Neural cell (in vitro differentiated cells): ENCODE results near the gene ARHGAP9. TPM values are rescaled to one million over a fixed set of nuclear protein-coding genes. Genes with fewer than 3 reads are reported as not detected.

Experiments
- H2AFZ ChIP-seq: fragments of 200-600, 300-800 bp; sonication (generic), shearing (Covaris generic); 2 replicates; pipeline ENCODE4 v1.6.0; 2014; ENCODE audit warnings: low read depth, mild to moderate bottlenecking, antibody characterized with exemption, low read length, moderate library complexity
- H3F3A ChIP-seq: fragments of 200-600 bp; shearing (Covaris generic); 2 replicates; pipeline ENCODE4 v1.6.1; 2016; ENCODE audit warnings: mild to moderate bottlenecking, moderate library complexity, mixed read lengths, antibody characterized with exemption, low read length; ENCODE audit not compliant: insufficient read depth, poor library complexity, severe bottlenecking
- H3K27ac ChIP-seq: fragments of 200-600, 300-800 bp; sonication (generic), shearing (Covaris generic); 2 replicates; pipeline ENCODE4 v1.5.1; 2014; ENCODE audit warnings: mild to moderate bottlenecking, low read length, moderate library complexity
- H3K27me3 ChIP-seq: fragments of 300-800, 200-600 bp; sonication (generic), shearing (Covaris generic); 2 replicates; pipeline ENCODE4 v1.6.0; 2014; ENCODE audit warnings: mild to moderate bottlenecking, low read depth, low read length, moderate library complexity; ENCODE audit not compliant: insufficient read depth
- H3K36me3 ChIP-seq: fragments of 300-800, 200-600 bp; sonication (generic), shearing (Covaris generic); 2 replicates; pipeline ENCODE4 v1.5.1; 2014; ENCODE audit warnings: mild to moderate bottlenecking, antibody characterized with exemption, low read length, moderate library complexity; ENCODE audit not compliant: insufficient read depth
- H3K4me2 ChIP-seq: fragments of 300-800, 200-600 bp; sonication (generic), shearing (Covaris generic); 2 replicates; pipeline ENCODE4 v1.6.0; 2014; ENCODE audit warnings: mild to moderate bottlenecking, low read length
- H3K4me3 ChIP-seq: fragments of 300-800, 200-600 bp; sonication (generic), shearing (Covaris generic); 2 replicates; pipeline ENCODE4 v1.5.1; 2014; ENCODE audit warnings: mild to moderate bottlenecking, low read length, moderate library complexity
- H3K79me2 ChIP-seq: fragments of 200-600 bp; shearing (Covaris generic); replicated peaks from 2 replicates; pipeline ENCODE4 v1.6.0; 2014; ENCODE audit warnings: mild to moderate bottlenecking, low read length, moderate library complexity; ENCODE audit not compliant: insufficient read depth
- H3K9ac ChIP-seq: fragments of 300-800, 200-600 bp; sonication (generic), shearing (Covaris generic); 2 replicates; pipeline ENCODE4 v1.6.1; 2016; ENCODE audit warnings: mild to moderate bottlenecking, low read length, mixed read lengths
- H3K9me2 ChIP-seq: fragments of 200-600 bp; shearing (Covaris generic); 2 replicates; pipeline ENCODE4 v1.6.1; 2016; ENCODE audit warnings: mild to moderate bottlenecking, low read length, mixed read lengths; ENCODE audit not compliant: insufficient read depth
- H3K9me3 ChIP-seq: fragments of 200-600, 300-800 bp; sonication (generic), shearing (Covaris generic); 2 replicates; pipeline ENCODE4 v1.6.1; 2016; ENCODE audit warnings: mild to moderate bottlenecking, mixed run types, low read length, moderate library complexity, mixed read lengths
- H4K20me1 ChIP-seq: fragments of 200-600 bp; shearing (Covaris generic); 2 replicates; pipeline ENCODE4 v1.6.1; 2016; ENCODE audit warnings: mild to moderate bottlenecking, mixed run types; ENCODE audit not compliant: insufficient read depth
- EP300 ChIP-seq: fragments of 450-650 bp; conservative IDR thresholded peaks from 2 replicates; pipeline ENCODE4 v1.6.1; 2014; ENCODE audit warnings: antibody characterized with exemption, mild to moderate bottlenecking, moderate library complexity; ENCODE audit not compliant: poor library complexity, severe bottlenecking
- EZH2 ChIP-seq: fragments of 200-600, 300-800 bp; shearing (Covaris generic), sonication (generic); IDR thresholded peaks from 2 replicates; pipeline ENCODE4 v1.6.1; 2014; ENCODE audit warnings: antibody characterized with exemption, low read length, borderline replicate concordance, mild to moderate bottlenecking; ENCODE audit not compliant: insufficient read depth, poor library complexity, severe bottlenecking
- MXI1 ChIP-seq: fragments of 450-650 bp; conservative IDR thresholded peaks from 2 replicates; pipeline ENCODE4 v1.6.1; 2014; ENCODE audit warnings: antibody characterized with exemption, mild to moderate bottlenecking; ENCODE audit not compliant: poor library complexity, severe bottlenecking
- POLR2AphosphoS5 ChIP-seq: IDR thresholded peaks from 2 replicates; pipeline ENCODE4 v1.6.1; 2012
- RAD21 ChIP-seq: fragments of 450-650 bp; conservative IDR thresholded peaks from 2 replicates; pipeline ENCODE4 v1.6.1; 2014; ENCODE audit warnings: antibody characterized with exemption, mild to moderate bottlenecking, moderate library complexity
- SMC3 ChIP-seq: fragments of 450-650 bp; conservative IDR thresholded peaks from 2 replicates; pipeline ENCODE4 v1.6.1; 2014; ENCODE audit warnings: antibody characterized with exemption, mild to moderate bottlenecking, moderate library complexity; ENCODE audit not compliant: poor library complexity
- TAF1 ChIP-seq: IDR thresholded peaks from 2 replicates; pipeline ENCODE4 v1.6.1; 2012; ENCODE audit warnings: low read depth
- polyA plus RNA-seq: library from polyadenylated mRNA; depleted of rRNA; stranded (reverse); fragments of >200 nt; gene quantifications from 2 replicates; pipeline ENCODE4 v1.2.3, GENCODE V29; 2014
- TF ChIP-seq, protein P1 (sequence below): IDR thresholded peaks from 2 replicates; pipeline ENCODE4 v1.6.1; 2012; ENCODE audit warnings: borderline replicate concordance
- TF ChIP-seq, protein P2 (sequence below): fragments of 450-650 bp; IDR thresholded peaks from 2 replicates; pipeline ENCODE4 v1.5.1; 2014; ENCODE audit warnings: antibody characterized with exemption, mild to moderate bottlenecking, moderate library complexity; ENCODE audit not compliant: poor library complexity, severe bottlenecking

ARHGAP9 gene
- polyA plus RNA-seq, 1 donor from 2014 or later, result not detected

DNA sequence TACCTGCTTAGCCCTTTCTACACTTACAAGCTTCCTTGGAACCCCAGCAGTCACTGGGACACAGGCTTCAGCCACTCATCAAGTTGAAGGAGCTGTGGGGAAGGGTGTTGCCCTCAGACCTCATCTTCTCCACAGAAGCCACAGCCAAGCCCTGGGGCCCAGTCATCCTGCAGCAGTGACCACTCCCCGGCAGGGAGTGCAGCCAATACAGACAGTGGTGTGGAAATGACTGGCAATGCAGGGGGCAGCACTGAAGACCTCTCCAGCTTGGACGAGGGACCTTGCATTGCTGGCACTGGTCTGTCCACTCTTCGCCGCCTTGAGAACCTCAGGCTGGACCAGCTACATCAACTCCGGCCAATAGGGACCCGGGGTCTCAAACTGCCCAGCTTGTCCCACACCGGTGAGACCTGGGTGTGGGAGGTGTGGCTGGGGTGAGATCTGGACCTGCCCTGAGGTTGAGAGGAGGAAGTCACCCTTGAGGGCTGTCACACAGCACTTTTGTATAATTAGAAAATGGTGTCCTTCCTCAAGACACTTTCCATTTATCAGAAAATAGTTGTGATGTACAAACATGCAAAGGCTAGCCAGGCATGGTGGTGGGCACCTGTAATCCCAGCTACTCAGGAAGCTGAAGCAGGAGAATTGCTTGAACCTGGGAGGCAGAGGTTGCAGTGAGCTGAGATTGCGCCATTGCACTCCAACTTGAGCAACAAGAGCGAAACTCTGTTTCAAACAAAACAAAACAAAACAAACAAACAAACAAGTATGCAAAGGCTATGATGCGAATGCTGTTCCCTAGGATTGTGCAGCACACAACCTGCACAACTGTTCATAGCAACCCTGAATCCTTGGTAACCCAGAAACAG is 10.1 kb downstream of the ARHGAP9 start:
- H3K36me3 ChIP-seq, result no peaks in the 10 kb centered on the region
- H3K4me2 ChIP-seq, result no peak overlapping the region
- H3K9me3 ChIP-seq, result no peaks in the 10 kb centered on the region
- H3K27ac ChIP-seq, result no peak overlapping the region
- no peak overlapping the region for H3K4me3 ChIP-seq
- H3K79me2 ChIP-seq, result no peaks in the 10 kb centered on the region
- no peaks in the 10 kb centered on the region for H3F3A ChIP-seq
- no peak for TF ChIP-seq EZH2
- TF ChIP-seq, protein P1, sequence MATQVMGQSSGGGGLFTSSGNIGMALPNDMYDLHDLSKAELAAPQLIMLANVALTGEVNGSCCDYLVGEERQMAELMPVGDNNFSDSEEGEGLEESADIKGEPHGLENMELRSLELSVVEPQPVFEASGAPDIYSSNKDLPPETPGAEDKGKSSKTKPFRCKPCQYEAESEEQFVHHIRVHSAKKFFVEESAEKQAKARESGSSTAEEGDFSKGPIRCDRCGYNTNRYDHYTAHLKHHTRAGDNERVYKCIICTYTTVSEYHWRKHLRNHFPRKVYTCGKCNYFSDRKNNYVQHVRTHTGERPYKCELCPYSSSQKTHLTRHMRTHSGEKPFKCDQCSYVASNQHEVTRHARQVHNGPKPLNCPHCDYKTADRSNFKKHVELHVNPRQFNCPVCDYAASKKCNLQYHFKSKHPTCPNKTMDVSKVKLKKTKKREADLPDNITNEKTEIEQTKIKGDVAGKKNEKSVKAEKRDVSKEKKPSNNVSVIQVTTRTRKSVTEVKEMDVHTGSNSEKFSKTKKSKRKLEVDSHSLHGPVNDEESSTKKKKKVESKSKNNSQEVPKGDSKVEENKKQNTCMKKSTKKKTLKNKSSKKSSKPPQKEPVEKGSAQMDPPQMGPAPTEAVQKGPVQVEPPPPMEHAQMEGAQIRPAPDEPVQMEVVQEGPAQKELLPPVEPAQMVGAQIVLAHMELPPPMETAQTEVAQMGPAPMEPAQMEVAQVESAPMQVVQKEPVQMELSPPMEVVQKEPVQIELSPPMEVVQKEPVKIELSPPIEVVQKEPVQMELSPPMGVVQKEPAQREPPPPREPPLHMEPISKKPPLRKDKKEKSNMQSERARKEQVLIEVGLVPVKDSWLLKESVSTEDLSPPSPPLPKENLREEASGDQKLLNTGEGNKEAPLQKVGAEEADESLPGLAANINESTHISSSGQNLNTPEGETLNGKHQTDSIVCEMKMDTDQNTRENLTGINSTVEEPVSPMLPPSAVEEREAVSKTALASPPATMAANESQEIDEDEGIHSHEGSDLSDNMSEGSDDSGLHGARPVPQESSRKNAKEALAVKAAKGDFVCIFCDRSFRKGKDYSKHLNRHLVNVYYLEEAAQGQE, result no peak
- TF ChIP-seq SMC3, result no peak
- TF ChIP-seq MXI1, result no peak
- no peak for TF ChIP-seq TAF1
- no peak for TF ChIP-seq RAD21
- TF ChIP-seq POLR2AphosphoS5, result no peak
- no peak for TF ChIP-seq EP300
- TF ChIP-seq, protein P2, sequence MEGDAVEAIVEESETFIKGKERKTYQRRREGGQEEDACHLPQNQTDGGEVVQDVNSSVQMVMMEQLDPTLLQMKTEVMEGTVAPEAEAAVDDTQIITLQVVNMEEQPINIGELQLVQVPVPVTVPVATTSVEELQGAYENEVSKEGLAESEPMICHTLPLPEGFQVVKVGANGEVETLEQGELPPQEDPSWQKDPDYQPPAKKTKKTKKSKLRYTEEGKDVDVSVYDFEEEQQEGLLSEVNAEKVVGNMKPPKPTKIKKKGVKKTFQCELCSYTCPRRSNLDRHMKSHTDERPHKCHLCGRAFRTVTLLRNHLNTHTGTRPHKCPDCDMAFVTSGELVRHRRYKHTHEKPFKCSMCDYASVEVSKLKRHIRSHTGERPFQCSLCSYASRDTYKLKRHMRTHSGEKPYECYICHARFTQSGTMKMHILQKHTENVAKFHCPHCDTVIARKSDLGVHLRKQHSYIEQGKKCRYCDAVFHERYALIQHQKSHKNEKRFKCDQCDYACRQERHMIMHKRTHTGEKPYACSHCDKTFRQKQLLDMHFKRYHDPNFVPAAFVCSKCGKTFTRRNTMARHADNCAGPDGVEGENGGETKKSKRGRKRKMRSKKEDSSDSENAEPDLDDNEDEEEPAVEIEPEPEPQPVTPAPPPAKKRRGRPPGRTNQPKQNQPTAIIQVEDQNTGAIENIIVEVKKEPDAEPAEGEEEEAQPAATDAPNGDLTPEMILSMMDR, result no peak
- no peaks in the 10 kb centered on the region for H4K20me1 ChIP-seq
- H3K9me2 ChIP-seq, result no peaks in the 10 kb centered on the region
- H3K27me3 ChIP-seq, result peaks cover 41% of the 10 kb centered on the region
- H2AFZ ChIP-seq, result no peak overlapping the region
- no peak overlapping the region for H3K9ac ChIP-seq

DNA sequence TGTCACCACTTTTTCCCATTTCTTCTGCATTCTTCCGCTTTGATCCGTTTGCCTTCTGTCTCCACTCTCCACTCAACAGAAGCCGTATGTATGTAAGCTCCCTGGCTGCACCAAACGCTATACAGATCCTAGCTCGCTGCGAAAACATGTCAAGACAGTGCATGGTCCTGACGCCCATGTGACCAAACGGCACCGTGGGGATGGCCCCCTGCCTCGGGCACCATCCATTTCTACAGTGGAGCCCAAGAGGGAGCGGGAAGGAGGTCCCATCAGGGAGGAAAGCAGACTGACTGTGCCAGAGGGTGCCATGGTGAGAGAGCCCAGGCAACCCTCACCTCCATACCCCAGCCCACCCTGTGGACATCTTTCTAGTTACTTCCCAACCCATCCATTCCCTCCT is 11.8 kb downstream of the ARHGAP9 start:
- Histone ChIP-seq H2AFZ (no peak overlapping the region), H4K20me1 (no peaks in the 10 kb centered on the region), H3K9ac (no peak overlapping the region), H3K4me3 (no peak overlapping the region), H3F3A (no peaks in the 10 kb centered on the region), H3K27ac (no peak overlapping the region), H3K9me3 (no peaks in the 10 kb centered on the region), H3K9me2 (no peaks in the 10 kb centered on the region), H3K36me3 (no peaks in the 10 kb centered on the region), H3K4me2 (no peak overlapping the region), H3K27me3 (peaks cover 29% of the 10 kb centered on the region), H3K79me2 (no peaks in the 10 kb centered on the region)
- TF ChIP-seq RAD21 (no peak), TAF1 (no peak), POLR2AphosphoS5 (no peak), MXI1 (no peak), SMC3 (no peak), EZH2 (no peak), EP300 (no peak)
- TF ChIP-seq, protein P1, result no peak
- TF ChIP-seq, protein P2, result no peak
